HG03139 (cell line): ENCODE results near the gene DENND1C.
A peak's percentile ranks its signal among the peaks of the same experiment; 100 is the strongest.

Experiments used
- ATAC-seq: cut with Tn5 transposase; IDR thresholded peaks from one replicate; pipeline ENCODE4 v1.9.1; 2021; ENCODE audit not compliant: unreplicated experiment

DENND1C gene

DNA sequence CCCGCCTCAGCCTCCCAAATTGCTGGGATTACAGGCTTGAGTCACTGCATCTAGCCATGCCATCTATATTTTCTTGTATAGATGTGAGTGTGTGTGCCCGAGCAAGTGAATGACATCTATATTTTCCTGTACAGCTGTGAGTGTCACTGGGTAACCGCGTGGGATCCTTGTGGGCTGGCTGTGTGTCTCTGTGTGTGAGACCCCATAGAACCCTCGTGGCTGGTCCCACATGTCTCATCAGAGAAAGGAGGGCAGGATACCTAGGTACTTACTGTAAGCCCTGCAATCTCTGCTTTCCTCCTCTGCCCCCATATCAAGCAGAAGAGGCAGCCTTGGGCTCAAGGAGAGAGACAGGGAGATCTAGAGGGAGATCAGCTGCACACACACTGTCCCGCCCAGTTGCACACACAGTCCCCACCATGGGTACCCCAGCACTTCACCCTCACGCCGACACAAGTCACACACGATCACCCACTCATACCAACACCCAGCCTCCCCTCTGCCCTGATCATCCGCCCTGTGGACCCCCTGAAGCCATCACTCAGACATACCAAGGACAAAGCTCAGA is 655 bp downstream of the DENND1C start:
- ATAC-seq, result no peak

DNA sequence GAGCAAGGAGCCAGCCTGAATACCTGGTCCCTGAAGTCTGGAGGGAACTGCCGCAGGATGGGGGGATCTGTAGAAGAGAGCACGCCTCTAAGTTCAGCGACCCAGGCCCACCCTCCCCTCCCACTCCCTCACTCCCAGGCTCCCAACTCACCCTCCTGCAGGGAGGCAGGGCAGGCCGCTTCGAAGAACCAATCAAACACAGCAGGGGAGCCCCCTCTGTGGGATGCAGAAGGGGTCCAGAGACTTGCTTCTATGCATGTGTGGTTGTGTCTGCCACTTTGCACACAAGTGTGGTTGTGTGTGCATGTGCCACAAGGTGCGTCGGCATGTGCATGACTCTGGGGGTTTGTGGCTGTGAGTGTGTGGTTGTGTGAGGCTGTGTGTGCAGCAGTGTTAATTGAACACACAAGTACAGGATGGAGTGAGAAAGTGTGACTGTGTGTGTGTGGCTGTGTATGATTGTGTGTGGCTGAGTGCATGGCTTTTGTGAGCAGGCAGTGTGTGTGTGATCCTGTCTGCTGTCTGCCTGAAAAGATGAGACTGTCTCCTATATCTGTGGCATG is 1.7 kb downstream of the DENND1C start:
- ATAC-seq, result no peak

DNA sequence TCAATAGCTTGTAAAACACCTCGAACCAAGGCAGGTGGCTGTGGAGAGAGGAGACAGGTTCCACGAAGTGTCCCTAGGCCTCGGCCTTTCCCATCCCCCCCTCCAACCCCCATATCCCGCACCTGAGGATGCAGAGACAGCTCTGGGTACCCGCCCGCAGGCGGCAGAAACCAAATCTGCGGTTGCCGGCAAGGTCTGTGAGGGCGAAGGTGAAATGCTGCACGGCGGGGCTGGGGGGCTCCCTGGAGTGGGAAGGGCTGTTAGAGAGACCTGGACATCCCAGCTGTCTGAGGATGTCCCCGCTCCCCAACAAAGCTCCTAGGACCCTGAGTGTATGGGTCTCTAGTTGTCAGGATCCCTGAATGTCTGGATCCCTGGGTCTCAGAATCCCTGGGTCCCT is 2.8 kb downstream of the DENND1C start:
- ATAC-seq, result no peak

DNA sequence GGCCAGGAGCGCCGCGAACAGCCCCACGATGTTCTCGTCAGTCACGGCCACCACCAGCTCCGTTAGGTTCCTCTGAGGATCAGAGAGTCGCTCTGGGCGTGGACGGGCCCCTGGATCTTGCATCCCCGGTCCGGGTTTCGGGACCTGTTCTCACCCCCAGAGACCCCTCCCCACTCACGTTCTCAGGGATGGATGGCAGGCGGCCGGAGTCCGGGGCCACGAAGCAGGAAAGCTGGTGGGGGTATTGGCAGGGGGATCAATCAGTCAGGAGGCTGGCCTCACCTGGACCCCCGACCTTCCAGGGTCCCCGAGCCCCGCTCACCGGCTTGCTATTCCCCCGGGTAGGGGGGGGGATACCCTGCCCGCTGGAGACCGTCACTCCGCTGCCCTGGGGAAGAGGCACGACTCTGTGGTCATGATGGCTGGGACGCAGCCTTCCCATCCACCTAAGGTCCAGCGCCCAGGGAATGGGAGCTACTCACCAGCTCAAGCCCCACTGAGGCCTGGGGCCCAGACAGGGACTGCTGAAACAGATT is 4.6 kb downstream of the DENND1C start:
- ATAC-seq, result no peak

DNA sequence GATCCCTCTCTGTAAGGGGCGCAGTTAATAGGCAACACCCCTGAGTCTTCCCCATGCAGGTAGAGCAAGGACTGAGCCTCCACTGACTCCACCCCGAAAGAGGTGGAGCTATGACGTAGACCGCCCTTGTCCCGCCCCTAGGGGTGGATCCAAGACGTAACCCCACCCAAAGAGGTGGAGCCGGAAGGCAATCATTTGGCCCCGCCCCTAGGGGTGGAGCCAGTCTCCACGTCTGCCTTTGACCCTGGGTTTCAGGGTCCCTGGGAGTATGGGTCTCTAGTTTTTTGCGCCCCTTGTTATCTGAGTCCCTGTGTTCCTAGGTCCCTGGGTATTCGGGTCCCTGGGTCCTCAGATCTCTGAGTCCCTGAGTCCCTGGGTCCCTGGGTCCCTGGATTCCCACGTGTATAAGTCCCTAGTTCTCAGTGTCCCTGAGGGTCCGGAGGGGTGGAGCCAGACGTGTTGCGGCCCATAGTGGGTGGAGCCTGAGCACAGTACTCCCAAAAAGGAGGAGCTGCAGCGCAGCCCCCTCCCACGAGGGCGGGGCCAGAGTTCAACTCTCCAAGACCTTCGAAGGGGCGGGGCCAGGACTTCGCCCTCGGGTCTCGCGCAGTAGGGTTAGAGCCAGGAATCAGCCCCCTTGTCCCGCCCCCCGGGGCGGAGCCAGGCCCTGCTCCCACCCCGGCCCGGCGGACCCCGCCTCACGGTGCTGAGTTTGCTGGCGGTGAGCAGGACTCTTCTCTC is 5.3 kb downstream of the DENND1C start:
- no peak for ATAC-seq

DNA sequence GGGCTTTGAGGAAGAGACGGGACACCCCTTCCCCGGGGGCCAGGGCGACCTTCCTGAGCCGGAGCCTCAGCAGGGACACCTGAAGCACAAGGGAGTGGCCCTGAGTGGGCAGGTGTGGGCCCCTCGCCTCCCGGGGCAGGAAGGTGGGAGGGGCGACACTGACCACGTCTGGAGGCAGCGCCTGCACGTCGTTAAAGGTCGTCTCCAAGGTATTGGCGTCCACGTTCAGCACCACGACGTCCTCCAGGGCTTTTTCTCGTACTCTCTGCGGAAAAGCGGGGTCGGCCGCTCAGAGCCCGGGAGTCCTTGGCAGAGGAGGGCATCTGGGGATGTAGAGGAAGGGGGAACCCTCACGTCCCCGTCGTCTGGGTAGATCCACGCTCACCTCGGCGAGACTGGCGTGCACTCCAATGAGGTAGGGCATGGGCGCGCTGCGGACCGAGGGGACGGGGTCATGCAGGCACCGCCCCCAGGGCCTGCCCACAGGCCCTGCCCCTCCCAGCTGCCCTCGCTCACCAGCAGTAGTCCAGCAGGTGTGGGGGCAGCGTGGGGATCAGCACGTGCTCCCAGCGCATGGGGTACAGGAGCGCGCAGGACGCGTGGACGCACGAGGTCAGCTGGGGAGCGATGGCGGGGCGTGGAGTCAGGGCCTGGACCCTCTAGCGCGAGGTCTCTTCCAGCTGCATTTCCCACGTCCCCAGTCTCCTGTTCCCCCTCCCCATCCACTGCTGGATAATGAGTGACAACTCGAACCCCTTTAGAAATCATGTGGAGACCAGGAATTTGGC is 6.1 kb downstream of the DENND1C start:
- no peak for ATAC-seq

DNA sequence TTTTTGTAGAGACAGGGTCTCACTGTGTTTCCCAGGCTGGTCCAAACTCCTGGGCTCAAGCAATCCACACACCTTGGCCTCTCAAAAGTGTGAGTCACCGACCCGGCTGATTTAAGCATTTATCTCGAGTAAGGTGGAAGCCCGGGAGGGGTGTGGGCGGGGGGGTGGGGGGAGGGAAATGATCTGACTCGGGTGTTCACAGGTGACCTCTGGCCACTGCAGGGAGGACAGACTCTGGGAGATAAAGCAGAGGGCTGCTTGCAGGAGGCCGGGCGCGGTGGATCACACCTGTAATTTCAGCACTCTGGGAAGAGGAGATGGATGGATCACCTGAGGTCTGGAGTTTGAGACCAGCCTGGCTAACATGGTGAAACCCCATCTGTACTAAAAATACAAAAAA is 7.9 kb downstream of the DENND1C start:
- ATAC-seq, result no peak

DNA sequence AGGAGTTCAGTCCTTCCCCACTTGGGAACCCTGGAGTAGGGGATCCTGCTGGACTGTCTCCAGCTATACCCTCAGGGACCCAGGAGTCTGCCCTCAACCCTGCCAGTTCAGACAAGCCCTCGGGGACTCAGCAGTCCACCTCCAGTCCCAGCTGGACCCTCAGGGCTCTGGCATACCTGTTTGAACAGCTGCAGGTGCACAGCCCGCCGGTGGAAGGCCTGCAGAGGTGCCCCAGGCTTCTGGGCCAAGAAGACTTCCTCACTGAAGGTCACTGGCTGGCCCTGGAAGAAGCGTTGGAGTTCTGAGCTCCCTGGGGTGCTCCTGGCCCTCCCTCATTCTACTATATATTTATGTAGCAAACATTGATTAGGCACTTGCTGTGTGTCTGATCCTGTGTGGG is 8.9 kb downstream of the DENND1C start:
- no peak for ATAC-seq

DNA sequence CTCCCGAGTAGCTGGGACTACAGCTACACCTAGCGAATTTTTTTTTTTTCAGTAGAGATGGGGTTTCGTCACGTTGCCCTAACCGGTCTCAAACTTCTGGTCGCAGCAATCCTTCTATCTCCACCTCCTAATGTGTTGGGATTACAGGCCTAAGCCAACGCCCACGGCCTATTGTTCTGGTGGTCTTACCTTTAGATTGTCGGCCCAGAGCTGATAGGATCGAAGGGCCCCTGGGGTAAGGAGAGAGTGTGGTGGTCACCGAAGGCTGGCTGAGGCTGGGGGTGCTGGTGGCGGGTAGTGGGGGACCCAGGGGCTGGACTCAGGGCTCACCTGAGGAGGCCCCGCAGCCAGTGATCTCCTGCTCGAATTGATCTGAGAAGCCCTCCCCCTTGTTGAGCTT is 10.5 kb downstream of the DENND1C start:
- no peak for ATAC-seq

DNA sequence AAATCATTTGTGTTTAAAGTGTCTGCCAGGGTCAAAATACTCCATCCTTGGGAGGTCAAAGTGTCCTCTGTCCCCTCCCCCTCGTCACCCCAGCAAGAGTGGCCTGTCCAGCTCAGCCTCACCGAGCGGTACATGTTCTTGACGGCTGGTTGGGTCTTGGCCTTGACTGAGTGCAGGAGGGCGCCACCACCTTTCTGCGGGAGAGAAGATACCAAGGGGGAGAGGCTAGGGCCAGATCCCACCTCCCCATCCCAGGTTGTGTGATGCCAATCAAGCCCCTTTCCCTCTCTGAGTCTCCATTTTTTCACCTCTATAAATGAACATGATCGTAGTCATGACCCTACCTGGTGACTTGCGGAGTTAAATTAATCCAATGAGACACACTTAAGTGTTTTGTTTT is 11.4 kb downstream of the DENND1C start:
- ATAC-seq, result no peak

DNA sequence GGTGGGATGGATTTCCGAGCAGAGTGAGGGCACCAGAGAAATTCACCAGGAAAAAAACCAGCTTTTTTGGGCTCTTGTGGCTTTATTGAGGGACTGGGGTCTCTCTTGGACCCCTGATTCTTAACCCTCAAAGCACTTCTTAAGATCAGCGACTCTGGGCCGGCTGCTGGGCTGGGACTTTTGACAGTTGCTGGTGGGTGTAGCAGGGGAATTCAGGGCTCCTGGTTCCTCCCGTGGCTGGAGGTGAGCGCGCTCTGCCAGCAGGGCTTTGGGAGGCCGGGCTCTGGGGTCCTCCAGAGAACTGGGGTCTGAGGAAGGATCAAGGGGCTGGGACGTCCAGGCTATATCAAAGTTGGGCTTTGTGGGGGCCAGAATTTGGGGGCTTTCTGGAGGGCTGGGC is 14.2 kb downstream of the DENND1C start:
- no peak for ATAC-seq

DNA sequence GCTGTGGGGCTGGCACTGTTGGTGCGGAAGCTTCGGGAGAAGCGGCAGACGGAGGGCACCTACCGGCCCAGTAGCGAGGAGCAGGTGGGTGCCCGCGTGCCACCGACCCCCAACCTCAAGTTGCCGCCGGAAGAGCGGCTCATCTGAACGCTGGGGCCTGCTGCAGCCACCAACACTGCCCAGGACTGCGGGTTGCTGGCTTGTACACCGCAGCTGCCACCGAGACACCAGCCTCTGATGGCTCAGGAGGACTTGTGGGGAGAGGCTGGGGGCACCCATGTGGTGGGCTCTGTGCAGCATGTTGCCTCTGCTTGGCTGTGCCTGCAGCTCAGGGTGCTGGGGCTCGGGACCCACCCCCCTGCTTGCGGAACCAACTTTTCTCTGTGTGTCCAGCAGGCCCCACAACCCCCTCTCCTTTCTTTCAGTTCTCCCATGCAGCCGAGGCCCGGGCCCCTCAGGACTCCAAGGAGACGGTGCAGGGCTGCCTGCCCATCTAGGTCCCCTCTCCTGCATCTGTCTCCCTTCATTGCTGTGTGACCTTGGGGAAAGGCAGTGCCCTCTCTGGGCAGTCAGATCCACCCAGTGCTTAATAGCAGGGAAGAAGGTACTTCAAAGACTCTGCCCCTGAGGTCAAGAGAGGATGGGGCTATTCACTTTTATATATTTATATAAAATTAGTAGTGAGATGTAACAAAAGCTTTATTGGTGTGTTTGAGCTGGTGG is 14.9 kb downstream of the DENND1C start:
- no peak for ATAC-seq

DNA sequence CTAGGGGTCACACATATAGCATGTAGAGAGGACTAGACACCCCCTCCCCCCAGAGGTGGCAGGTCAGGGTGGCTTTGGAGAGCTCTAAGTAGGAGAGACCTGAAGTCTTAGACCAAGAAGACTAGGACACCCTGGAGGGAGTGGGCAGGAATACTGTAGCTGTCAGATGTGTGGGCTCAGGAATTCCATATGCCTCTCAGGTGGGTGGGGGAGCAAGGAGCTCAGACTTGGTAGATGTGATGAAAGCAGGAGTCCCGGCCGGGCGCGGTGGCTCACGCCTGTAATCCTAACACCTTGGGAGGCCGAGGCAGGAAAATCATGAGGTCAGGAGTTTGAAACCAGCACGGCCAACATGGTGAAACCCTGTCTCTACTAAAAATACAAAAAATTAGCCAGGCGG is 15.9 kb downstream of the DENND1C start:
- no peak for ATAC-seq

DNA sequence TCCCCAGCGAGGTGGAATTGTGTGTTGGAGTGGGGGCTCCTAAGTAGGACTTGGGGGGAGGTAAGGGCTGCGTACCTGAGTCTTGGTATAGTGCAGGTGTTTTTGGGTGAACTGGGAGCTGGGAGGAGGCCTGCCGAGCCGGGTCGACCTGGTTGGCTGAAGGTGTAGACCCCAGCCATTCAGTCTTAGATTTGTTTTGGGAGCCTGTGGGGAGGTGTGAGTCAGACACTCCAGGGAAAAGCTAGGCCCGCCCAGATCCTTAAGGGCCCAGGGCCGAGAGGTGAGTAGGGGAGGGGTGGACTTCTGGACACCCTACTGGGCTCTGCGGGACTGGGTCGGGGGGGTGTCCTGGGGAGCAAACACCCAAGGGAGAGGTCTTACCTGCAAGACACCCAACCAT is 16.6 kb downstream of the DENND1C start:
- no peak for ATAC-seq

DNA sequence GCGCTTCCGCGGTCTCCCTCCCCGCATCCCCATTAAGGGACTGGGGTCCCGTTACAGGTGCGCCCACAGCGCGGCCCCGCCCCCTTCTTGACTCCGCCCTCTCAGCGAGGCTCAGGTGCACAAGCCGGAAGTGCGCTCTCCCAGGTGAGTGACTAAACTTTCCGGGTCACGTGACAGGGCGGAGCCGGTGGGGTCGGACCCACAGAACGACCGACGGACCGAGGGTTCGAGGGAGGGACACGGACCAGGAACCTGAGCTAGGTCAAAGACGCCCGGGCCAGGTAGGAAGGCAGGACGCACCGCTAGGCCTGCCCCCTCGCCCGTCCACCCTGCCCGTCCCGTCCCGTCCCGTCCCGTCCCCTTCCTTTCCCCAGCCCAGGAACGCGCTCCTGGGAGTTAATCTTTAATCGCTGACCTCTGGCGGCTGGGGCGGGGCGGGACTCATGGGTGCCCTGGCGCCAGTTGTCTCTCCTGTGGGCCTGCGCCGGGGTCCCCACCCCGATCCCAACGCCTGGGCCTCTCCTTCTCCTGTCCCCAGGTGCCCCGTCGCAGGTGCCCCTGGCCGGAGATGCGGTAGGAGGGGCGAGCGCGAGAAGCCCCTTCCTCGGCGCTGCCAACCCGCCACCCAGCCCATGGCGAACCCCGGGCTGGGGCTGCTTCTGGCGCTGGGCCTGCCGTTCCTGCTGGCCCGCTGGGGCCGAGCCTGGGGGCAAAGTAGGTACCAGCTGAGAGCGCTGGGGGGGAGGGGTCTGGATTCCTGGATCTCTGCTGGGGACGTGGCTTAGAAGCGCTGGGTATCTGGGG is 17.3 kb downstream of the DENND1C start, which contains the start of gene CRB3:
Gene CRB3, plus strand, starts transcription at position 202 of the 804 bp plus-strand sequence. Its CDS starts 431 bp downstream, at position 633.
- no peak for ATAC-seq

DNA sequence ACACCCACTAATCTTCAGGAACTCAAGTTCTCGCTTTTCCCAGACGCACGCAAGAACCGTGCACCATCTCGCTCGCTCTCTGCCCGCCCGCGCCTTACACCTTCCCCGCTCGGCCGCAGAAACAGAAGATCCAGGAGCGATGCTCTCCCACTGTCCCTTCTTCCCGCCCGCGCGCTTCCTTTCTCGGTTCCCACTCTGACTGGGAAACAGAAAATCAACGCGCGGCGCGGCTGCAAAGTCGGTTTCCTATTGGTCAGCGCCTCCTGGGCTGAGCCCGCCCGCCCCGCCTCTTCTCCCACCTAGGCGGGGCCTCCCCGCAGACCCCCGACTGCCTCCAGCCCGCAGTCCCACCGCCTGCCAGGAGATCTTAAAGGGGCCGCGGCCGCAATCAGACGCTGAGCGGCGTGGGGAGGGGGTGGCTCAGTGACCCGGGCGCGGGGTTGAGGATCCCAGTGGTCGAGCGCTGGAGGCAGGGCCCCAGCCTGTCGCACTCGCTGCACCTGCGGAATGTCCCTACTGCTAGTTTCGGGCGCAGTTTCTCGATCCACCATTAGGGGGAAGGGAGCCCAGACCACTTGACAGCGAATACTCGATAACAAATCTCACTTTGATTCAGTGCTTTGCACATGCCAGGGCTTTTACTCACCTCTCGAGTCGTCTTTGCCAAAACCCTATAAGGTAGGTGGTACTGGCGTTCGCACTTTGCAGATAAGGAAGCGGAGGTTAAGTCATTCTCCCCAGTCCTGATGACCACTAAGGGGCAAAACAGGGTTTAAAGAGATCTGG is 21.3 kb downstream of the DENND1C start:
- peak; percentile 59 for ATAC-seq

DNA sequence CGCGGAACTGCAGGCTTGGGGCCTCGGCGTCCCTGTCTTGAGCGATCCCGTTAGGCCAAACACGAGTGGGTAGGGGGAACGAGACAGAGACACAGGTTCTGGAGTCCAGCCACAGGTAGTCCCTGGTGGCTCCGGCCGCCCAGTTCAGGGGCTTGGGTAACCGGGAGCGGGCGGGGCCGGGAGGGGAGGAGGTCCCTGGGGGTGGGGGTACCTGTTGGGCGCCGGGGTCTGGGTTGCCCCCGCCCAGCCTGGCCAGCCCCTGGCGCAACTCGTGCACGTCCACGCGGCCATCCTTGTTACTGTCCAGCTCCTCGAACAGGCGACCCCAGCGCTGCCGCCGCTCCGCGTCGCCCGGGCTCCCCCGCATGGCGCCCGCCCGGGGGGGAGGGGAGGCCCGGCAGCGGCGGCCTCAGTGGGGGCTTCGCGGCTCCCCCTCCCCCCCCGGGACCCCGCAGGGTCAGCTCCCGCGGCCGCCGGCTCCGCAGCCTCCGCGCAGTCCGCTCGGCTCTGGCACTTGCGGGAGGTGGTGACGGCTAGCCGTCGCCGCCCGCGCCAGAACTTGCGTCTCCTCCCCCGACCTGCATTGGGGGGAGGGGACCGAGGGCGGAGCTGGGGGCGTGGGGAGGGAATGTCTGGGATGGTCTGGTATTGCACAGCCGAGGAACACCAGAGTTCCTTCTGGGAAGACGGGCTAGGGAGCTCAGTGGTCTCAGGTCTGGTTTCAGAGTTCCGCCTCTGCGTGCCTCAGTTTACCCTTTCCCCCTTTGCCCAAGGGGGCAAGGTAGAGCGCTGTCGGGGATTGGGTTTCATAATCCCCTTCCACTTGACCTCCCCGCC is 22.1 kb downstream of the DENND1C start, which contains the start of gene SLC25A23:
Gene SLC25A23, minus strand, starts transcription at position 531 of the 837 bp plus-strand sequence. Its CDS starts 164 bp downstream, at position 367.
- ATAC-seq, result peak; percentile 24

DNA sequence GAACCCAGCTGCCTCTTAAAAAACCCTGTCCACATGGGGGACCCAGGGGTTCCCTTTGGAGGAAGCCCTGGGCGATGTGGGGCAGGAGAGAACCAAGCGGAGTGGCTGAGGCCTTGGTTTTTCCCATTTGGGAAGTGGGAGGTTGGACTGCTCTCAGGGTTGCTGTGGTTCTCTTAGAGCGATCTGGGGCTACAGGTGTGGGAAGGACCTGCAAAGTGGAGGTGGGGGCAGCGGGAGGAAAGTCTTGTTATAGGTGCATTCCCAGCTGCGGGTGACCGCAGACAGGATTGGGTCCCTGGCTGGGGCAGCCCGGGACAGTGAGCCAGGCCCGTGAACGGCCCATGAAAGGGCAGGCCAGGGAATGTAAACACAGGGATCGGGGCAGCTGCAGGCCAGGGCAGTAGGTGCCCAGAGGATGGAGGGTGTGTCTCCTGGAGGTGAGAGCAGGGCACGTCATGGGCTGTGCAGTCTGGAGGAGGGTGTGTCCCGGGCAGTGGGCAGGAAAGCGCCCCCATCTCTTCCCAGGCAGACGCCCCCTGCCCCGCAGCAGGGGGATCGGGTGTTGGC is 22.8 kb downstream of the DENND1C start:
- ATAC-seq, result no peak
